Fibroblast of pulmonary artery (primary cell): ENCODE data around the gene IGF1R.

ENCODE experiments used
- DNase-seq: peaks from one replicate; pipeline ENCODE4 v3.0.0-alpha.2; 2010; ENCODE audit warnings: low read depth
- H3K4me3 ChIP-seq: replicated peaks from 2 replicates; pipeline ENCODE4 v1.5.1; 2011; ENCODE audit warnings: low read depth, mild to moderate bottlenecking, control low read depth, low read length, moderate library complexity
- CTCF ChIP-seq: IDR thresholded peaks from 2 replicates; pipeline ENCODE4 v1.5.1; 2011; ENCODE audit warnings: mild to moderate bottlenecking, control low read depth, low read length, inconsistent platforms; ENCODE audit errors: missing control alignments

The IGF1R gene

GRCh38 chr15:98735304-98735703 is 87.0 kb downstream of the IGF1R start:
- no peak overlapping the region for H3K4me3 ChIP-seq
- no peak for TF ChIP-seq CTCF

GRCh38 chr15:98735895-98736617 is 87.7 kb downstream of the IGF1R start:
- H3K4me3 ChIP-seq, result no peak overlapping the region
- no peak for TF ChIP-seq CTCF
- no peak for DNase-seq

More at GRCh38 chr15:98735304-98735703, 87.0 kb downstream of the IGF1R start:
- DNase-seq, result no peak

GRCh38 chr15:98737159-98737558 is 88.8 kb downstream of the IGF1R start:
- DNase-seq, result no peak
- H3K4me3 ChIP-seq, result no peak overlapping the region
- TF ChIP-seq CTCF, result no peak

- no peak overlapping the region for H3K4me3 ChIP-seq
- TF ChIP-seq CTCF, result no peak
- DNase-seq, result no peak
Observed at GRCh38 chr15:98737721-98738120, 89.4 kb downstream of the IGF1R start.

- no peak for TF ChIP-seq CTCF
- no peak for DNase-seq
- no peak overlapping the region for H3K4me3 ChIP-seq
Observed at GRCh38 chr15:98738689-98739401, 90.5 kb downstream of the IGF1R start.

GRCh38 chr15:98740295-98740694 is 92.0 kb downstream of the IGF1R start:
- DNase-seq, result no peak
- no peak overlapping the region for H3K4me3 ChIP-seq
- TF ChIP-seq CTCF, result no peak
